ENCODE data around the gene ARAP2.

DNA sequence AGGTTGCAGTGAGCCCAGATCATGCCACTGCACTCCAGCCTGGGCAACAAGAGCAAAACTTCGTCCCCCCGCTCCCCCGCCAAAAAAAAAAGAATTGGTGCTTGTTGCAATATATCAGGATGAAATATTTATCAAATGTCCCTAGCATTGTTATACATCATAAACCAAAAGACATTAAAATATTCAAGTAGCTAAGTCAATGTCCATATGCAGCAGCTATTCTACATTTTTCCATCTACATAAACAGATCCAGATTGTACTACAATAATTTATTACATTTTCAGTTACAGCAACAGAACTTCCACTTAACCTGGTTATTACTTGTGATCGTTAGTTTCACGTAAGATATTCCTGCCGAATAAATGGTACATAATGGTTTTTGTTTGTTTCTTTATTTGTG lies 64.1 kb downstream of the ARAP2 start:
- TF ChIP-seq, protein P1, sequence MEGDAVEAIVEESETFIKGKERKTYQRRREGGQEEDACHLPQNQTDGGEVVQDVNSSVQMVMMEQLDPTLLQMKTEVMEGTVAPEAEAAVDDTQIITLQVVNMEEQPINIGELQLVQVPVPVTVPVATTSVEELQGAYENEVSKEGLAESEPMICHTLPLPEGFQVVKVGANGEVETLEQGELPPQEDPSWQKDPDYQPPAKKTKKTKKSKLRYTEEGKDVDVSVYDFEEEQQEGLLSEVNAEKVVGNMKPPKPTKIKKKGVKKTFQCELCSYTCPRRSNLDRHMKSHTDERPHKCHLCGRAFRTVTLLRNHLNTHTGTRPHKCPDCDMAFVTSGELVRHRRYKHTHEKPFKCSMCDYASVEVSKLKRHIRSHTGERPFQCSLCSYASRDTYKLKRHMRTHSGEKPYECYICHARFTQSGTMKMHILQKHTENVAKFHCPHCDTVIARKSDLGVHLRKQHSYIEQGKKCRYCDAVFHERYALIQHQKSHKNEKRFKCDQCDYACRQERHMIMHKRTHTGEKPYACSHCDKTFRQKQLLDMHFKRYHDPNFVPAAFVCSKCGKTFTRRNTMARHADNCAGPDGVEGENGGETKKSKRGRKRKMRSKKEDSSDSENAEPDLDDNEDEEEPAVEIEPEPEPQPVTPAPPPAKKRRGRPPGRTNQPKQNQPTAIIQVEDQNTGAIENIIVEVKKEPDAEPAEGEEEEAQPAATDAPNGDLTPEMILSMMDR (IDR thresholded peaks at IDR 0.05), result no peak
- TF ChIP-seq POLR2AphosphoS5 (IDR thresholded peaks at IDR 0.05) (no peak), EP300 (IDR thresholded peaks at IDR 0.05) (no peak), POLR2A (IDR thresholded peaks at IDR 0.05) (no peak)
